ENCODE results near the gene BAHCC1. TPM values are rescaled to one million over a fixed set of nuclear protein-coding genes. Genes with fewer than 3 reads are reported as not detected.

BAHCC1 gene
- total and polyA plus RNA-seq, 10 of the 15 experiments (the other 5 are each of a cell fraction or from before 2014, with no cell fraction given) = 0.03 to 0.14 (median 0.11) TPM; not detected in 6

GRCh38 chr17:81388091-81388611 lies 7.1 kb upstream of the BAHCC1 start (continued):
- no peak for TF ChIP-seq TCF3 (IDR thresholded peaks at IDR 0.05; ENCODE audit: borderline replicate concordance, insufficient read depth, low read depth, low read length)

GRCh38 chr17:81388612-81389367 lies 6.5 kb upstream of the BAHCC1 start:
- Histone ChIP-seq H3K4me1 (ENCODE audit: control insufficient read depth, insufficient read depth, low read length) (no peaks in the 10 kb centered on the region), H3K27me3 (replicated peaks in 1 of 2; ENCODE audit: control insufficient read depth in 2 of 2, insufficient read depth in 2 of 2, low read length in 1 of 2) (peaks cover 16 to 24% of the 10 kb centered on the region in 2 experiments; a peak in 3 of 4 replicates), H4K20me1 (ENCODE audit: control insufficient read depth, insufficient read depth) (no peaks in the 10 kb centered on the region), H3K36me3 (ENCODE audit: control insufficient read depth in 2 of 2, insufficient read depth in 2 of 2, low read length in 1 of 2) (no peaks in the 10 kb centered on the region), H3K4me2 (ENCODE audit: control insufficient read depth, insufficient read depth) (no peak overlapping the region), H3K9ac (ENCODE audit: control insufficient read depth, insufficient read depth, low read length) (no peak overlapping the region), H3K4me3 (no peak overlapping the region), H3K27ac (ENCODE audit: control insufficient read depth, insufficient read depth) (no peak overlapping the region), H3K9me3 (replicated peaks; ENCODE audit: control insufficient read depth, insufficient read depth, low read length) (no peaks in the 10 kb centered on the region), H2AFZ (ENCODE audit: control insufficient read depth, low read depth, low read length) (no peak overlapping the region), H3K79me2 (ENCODE audit: control insufficient read depth, insufficient read depth, low read length) (no peaks in the 10 kb centered on the region)
- ChIA-PET SMC1A (ENCODE audit: uncharacterized antibody, unreplicated experiment) (no interaction called here), CTCF (no interaction called here), POLR2A (no interaction called here), RAD21 (ENCODE audit: unreplicated experiment) (no interaction called here)
- no peak for DNase-seq (ENCODE audit: low read depth, low spot score)
- in situ Hi-C loops (cut with MboI) = no loop called here
- BruUV-seq (replicated peaks) = no TSS peak
- no peak; the same call in 2 of the 3 replicates for ATAC-seq
- WGBS (ENCODE audit: insufficient coverage, insufficient replicate concordance, low lambda C conversion rate, missing lambda C conversion rate) = 19% methylated on average over 19 of the region's 19 CpGs
- intact Hi-C loops (cut with micrococcal nuclease; ENCODE audit: unreplicated experiment) = no loop called here
- TF ChIP-seq NKRF (conservative IDR thresholded peaks at IDR 0.05) (no peak), CUX1 (IDR thresholded peaks at IDR 0.05; ENCODE audit: insufficient replicate concordance, low read depth, low read length) (no peak), PAX8 (IDR thresholded peaks at IDR 0.05) (no peak), CREB1 (IDR thresholded peaks at IDR 0.05; ENCODE audit: low read depth) (no peak), USF1 (IDR thresholded peaks at IDR 0.05; ENCODE audit: borderline replicate concordance, extremely low read length, insufficient read depth, low read depth, low read length) (no peak), KLF5 (IDR thresholded peaks at IDR 0.05; ENCODE audit: partially characterized antibody) (no peak), BACH1 (IDR thresholded peaks at IDR 0.05; ENCODE audit: borderline replicate concordance) (no peak), SREBF1 (IDR thresholded peaks at IDR 0.05; ENCODE audit: low read length) (no peak), LARP7 (IDR thresholded peaks at IDR 0.05) (no peak), FOXK2 (IDR thresholded peaks at IDR 0.05) (no peak), SMAD5 (IDR thresholded peaks at IDR 0.05; ENCODE audit: low read depth) (no peak), STAT1 (conservative IDR thresholded peaks at IDR 0.05) (no peak), ASH2L (IDR thresholded peaks at IDR 0.05; ENCODE audit: borderline replicate concordance, low read depth) (no peak), ZSCAN29 (IDR thresholded peaks at IDR 0.05) (no peak)
- FAIRE-seq = no peak
